Measurements from ENCODE around the gene MAP4K5.

The MAP4K5 gene

GRCh38 chr14:50533241-50533705, 904 bp upstream of the MAP4K5 start:
- peaks cover 14% of the 10 kb centered on the region for H3K27me3 ChIP-seq (ENCODE audit: insufficient read depth, insufficient read length)
- H3K36me3 ChIP-seq (ENCODE audit: insufficient read depth, insufficient read length, low read length), result peaks cover 14% of the 10 kb centered on the region
- H3K4me1 ChIP-seq (ENCODE audit: insufficient read depth, insufficient read length), result no peaks in the 10 kb centered on the region
- TF ChIP-seq SUZ12 (IDR thresholded peaks at IDR 0.05; ENCODE audit: extremely low read depth, insufficient read depth, insufficient read length) (no peak), YY1 (IDR thresholded peaks at IDR 0.05; ENCODE audit: insufficient read depth, insufficient read length) (no peak), ZNF274 (IDR thresholded peaks at IDR 0.05; ENCODE audit: low read depth, low read length) (no peak)
- H3K4me3 ChIP-seq (ENCODE audit: insufficient read length, low read depth), result peak overlapping the region; percentile 71
- peak overlapping the region; percentile 89 for H3K9ac ChIP-seq (ENCODE audit: insufficient read length, low read depth)
- DNase-seq (ENCODE audit: low read depth, low spot score), result no peak
- H3K9me3 ChIP-seq (ENCODE audit: insufficient read depth, low read length), result peaks cover 8% of the 10 kb centered on the region; the same call in 1 of the 2 replicates

DNA sequence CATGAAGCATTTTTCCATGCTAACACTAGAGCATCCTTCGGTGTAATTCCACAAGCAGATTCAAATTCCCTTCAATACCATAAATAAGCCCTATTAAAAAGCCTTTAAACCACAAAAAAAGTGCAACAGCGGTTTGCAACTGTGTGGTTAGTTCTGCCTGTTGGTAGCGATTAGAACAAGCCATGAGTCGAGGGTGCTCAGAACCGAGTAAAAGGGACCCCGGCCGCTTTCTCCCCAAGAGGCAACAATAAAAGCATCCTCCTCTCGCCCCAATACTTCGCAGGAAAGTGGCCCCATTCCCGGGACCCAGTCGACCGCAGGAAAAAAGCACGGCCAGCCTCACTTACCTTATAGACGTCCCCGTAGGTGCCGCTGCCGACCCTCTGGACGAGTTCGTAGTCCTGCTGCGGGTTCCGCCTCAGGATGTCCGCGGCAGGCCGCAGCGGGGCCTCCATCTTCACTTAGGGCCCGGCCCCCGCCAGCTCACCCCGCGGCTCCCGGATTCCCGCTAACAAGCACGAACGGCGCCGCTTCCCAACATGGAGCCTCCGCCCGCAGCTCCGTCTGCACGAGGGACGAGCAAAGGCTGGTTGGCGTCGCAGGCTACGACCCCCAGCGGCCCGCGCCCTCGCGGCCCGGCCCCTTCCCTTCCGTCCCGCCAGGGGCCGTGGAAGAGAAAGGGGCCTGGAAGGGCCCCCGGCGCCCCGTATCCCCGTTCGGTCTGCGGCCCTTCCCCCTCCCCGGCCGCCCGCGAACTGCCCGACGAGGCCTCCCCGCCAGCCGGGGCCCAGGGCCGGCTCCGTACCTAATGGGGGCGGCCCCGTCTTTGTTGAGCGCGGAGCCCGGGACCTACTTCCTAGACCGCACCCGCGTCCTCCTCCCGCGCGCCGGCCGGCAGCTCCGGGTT, 521 bp downstream of the MAP4K5 start:
- Histone ChIP-seq H3K9ac (ENCODE audit: insufficient read length, low read depth) (peak overlapping the region; percentile 89), H3K9me3 (ENCODE audit: insufficient read depth, low read length) (peaks cover under 1% of the 10 kb centered on the region; the same call in 1 of the 2 replicates), H3K4me3 (ENCODE audit: insufficient read length, low read depth) (peak overlapping the region; percentile 71), H3K27me3 (ENCODE audit: insufficient read depth, insufficient read length) (peaks cover 14% of the 10 kb centered on the region), H3K36me3 (ENCODE audit: insufficient read depth, insufficient read length, low read length) (peaks cover 15% of the 10 kb centered on the region), H3K4me1 (ENCODE audit: insufficient read depth, insufficient read length) (no peaks in the 10 kb centered on the region)
- no peak for TF ChIP-seq SUZ12 (IDR thresholded peaks at IDR 0.05; ENCODE audit: extremely low read depth, insufficient read depth, insufficient read length)
- no peak for TF ChIP-seq ZNF274 (IDR thresholded peaks at IDR 0.05; ENCODE audit: low read depth, low read length)
- no peak for TF ChIP-seq YY1 (IDR thresholded peaks at IDR 0.05; ENCODE audit: insufficient read depth, insufficient read length)
- peak; percentile 39 for DNase-seq (ENCODE audit: low read depth, low spot score)

- no peak for DNase-seq (ENCODE audit: low read depth, low spot score)
- Histone ChIP-seq H3K9me3 (ENCODE audit: insufficient read depth, low read length) (no peaks in the 10 kb centered on the region), H3K4me1 (ENCODE audit: insufficient read depth, insufficient read length) (no peaks in the 10 kb centered on the region), H3K36me3 (ENCODE audit: insufficient read depth, insufficient read length, low read length) (peaks cover 15% of the 10 kb centered on the region), H3K9ac (ENCODE audit: insufficient read length, low read depth) (no peak overlapping the region), H3K27me3 (ENCODE audit: insufficient read depth, insufficient read length) (peaks cover 14% of the 10 kb centered on the region), H3K4me3 (ENCODE audit: insufficient read length, low read depth) (peak overlapping the region; percentile 71)
- TF ChIP-seq ZNF274 (IDR thresholded peaks at IDR 0.05; ENCODE audit: low read depth, low read length) (no peak), YY1 (IDR thresholded peaks at IDR 0.05; ENCODE audit: insufficient read depth, insufficient read length) (no peak), SUZ12 (IDR thresholded peaks at IDR 0.05; ENCODE audit: extremely low read depth, insufficient read depth, insufficient read length) (no peak)
These were observed 1.5 kb downstream of the MAP4K5 start for GRCh38 chr14:50530794-50531365.

GRCh38 chr14:50530358-50530757, 2.0 kb downstream of the MAP4K5 start:
- no peaks in the 10 kb centered on the region for H3K9me3 ChIP-seq (ENCODE audit: insufficient read depth, low read length)
- no peak for TF ChIP-seq ZNF274 (IDR thresholded peaks at IDR 0.05; ENCODE audit: low read depth, low read length)
- no peak for TF ChIP-seq YY1 (IDR thresholded peaks at IDR 0.05; ENCODE audit: insufficient read depth, insufficient read length)
- no peak for TF ChIP-seq SUZ12 (IDR thresholded peaks at IDR 0.05; ENCODE audit: extremely low read depth, insufficient read depth, insufficient read length)
- no peak overlapping the region for H3K9ac ChIP-seq (ENCODE audit: insufficient read length, low read depth)
- H3K36me3 ChIP-seq (ENCODE audit: insufficient read depth, insufficient read length, low read length), result peaks cover 15% of the 10 kb centered on the region
- H3K4me3 ChIP-seq (ENCODE audit: insufficient read length, low read depth), result no peak overlapping the region
- no peaks in the 10 kb centered on the region for H3K4me1 ChIP-seq (ENCODE audit: insufficient read depth, insufficient read length)
- DNase-seq (ENCODE audit: low read depth, low spot score), result no peak
- peaks cover 14% of the 10 kb centered on the region for H3K27me3 ChIP-seq (ENCODE audit: insufficient read depth, insufficient read length)

GRCh38 chr14:50529288-50530179, 2.8 kb downstream of the MAP4K5 start:
- Histone ChIP-seq H3K36me3 (ENCODE audit: insufficient read depth, insufficient read length, low read length) (peaks cover 15% of the 10 kb centered on the region), H3K4me3 (ENCODE audit: insufficient read length, low read depth) (no peak overlapping the region), H3K27me3 (ENCODE audit: insufficient read depth, insufficient read length) (peaks cover 14% of the 10 kb centered on the region), H3K9ac (ENCODE audit: insufficient read length, low read depth) (no peak overlapping the region), H3K9me3 (ENCODE audit: insufficient read depth, low read length) (no peaks in the 10 kb centered on the region), H3K4me1 (ENCODE audit: insufficient read depth, insufficient read length) (no peaks in the 10 kb centered on the region)
- TF ChIP-seq ZNF274 (IDR thresholded peaks at IDR 0.05; ENCODE audit: low read depth, low read length), result no peak
- TF ChIP-seq YY1 (IDR thresholded peaks at IDR 0.05; ENCODE audit: insufficient read depth, insufficient read length), result no peak
- TF ChIP-seq SUZ12 (IDR thresholded peaks at IDR 0.05; ENCODE audit: extremely low read depth, insufficient read depth, insufficient read length), result no peak
- no peak for DNase-seq (ENCODE audit: low read depth, low spot score)

GRCh38 chr14:50528000-50528399, 4.4 kb downstream of the MAP4K5 start:
- H3K4me1 ChIP-seq (ENCODE audit: insufficient read depth, insufficient read length), result no peaks in the 10 kb centered on the region
- no peak overlapping the region for H3K9ac ChIP-seq (ENCODE audit: insufficient read length, low read depth)
- TF ChIP-seq YY1 (IDR thresholded peaks at IDR 0.05; ENCODE audit: insufficient read depth, insufficient read length) (no peak), SUZ12 (IDR thresholded peaks at IDR 0.05; ENCODE audit: extremely low read depth, insufficient read depth, insufficient read length) (no peak), ZNF274 (IDR thresholded peaks at IDR 0.05; ENCODE audit: low read depth, low read length) (no peak)
- DNase-seq (ENCODE audit: low read depth, low spot score), result no peak
- no peaks in the 10 kb centered on the region for H3K9me3 ChIP-seq (ENCODE audit: insufficient read depth, low read length)
- H3K36me3 ChIP-seq (ENCODE audit: insufficient read depth, insufficient read length, low read length), result peaks cover 15% of the 10 kb centered on the region
- H3K4me3 ChIP-seq (ENCODE audit: insufficient read length, low read depth), result no peak overlapping the region
- peaks cover 4% of the 10 kb centered on the region for H3K27me3 ChIP-seq (ENCODE audit: insufficient read depth, insufficient read length)
